Measurements from ENCODE around the gene METTL27. TPM values are rescaled to one million over a fixed set of nuclear protein-coding genes. Genes with fewer than 3 reads are reported as not detected.

METTL27 gene
- total RNA-seq, 1 donor from 2014 or later: 10.5 TPM

- Histone ChIP-seq H3K9ac (no peak overlapping the region), H4K20me1 (ENCODE audit: low read depth) (no peaks in the 10 kb centered on the region), H3K27ac (no peak overlapping the region), H3K79me2 (ENCODE audit: low read depth) (no peaks in the 10 kb centered on the region), H3K9me3 (ENCODE audit: low read depth) (no peaks in the 10 kb centered on the region), H3K27me3 (no peaks in the 10 kb centered on the region), H3K4me2 (no peak overlapping the region), H3K4me3 (no peak overlapping the region), H3F3A (ENCODE audit: low read depth) (no peaks in the 10 kb centered on the region), H3K36me3 (no peaks in the 10 kb centered on the region), H3K4me1 (no peaks in the 10 kb centered on the region), H2AFZ (replicated peaks) (no peak overlapping the region)
- H3K4me3 Mint-ChIP-seq: no peak overlapping the region
- DNase-seq (ENCODE audit: low spot score): no peak
- no peak for TF ChIP-seq EZH2phosphoT487 (IDR thresholded peaks at IDR 0.05)
- no peak for TF ChIP-seq EZH2 (IDR thresholded peaks at IDR 0.05)
- no peak for TF ChIP-seq CTCF (IDR thresholded peaks at IDR 0.05)
- H3K4me1 Mint-ChIP-seq: peaks cover 8% of the 10 kb centered on the region
- peaks cover 7% of the 10 kb centered on the region for H3K27me3 Mint-ChIP-seq (ENCODE audit: insufficient read depth, low read depth)
- peak overlapping the region; percentile 16 for H3K27ac Mint-ChIP-seq
- H3K9me3 Mint-ChIP-seq: no peaks in the 10 kb centered on the region
- H3K36me3 Mint-ChIP-seq: no peaks in the 10 kb centered on the region
Observed at GRCh38 chr7:73876361-73876760, 34.0 kb upstream of the METTL27 start.

GRCh38 chr7:73872056-73872908 is 30.0 kb upstream of the METTL27 start:
- no peak overlapping the region for H3K4me3 ChIP-seq
- H3K27ac ChIP-seq: no peak overlapping the region
- no peaks in the 10 kb centered on the region for H4K20me1 ChIP-seq (ENCODE audit: low read depth)
- TF ChIP-seq CTCF (IDR thresholded peaks at IDR 0.05): no peak
- no peak for TF ChIP-seq EZH2phosphoT487 (IDR thresholded peaks at IDR 0.05)
- no peak for TF ChIP-seq EZH2 (IDR thresholded peaks at IDR 0.05)
- DNase-seq (ENCODE audit: low spot score): no peak
- no peaks in the 10 kb centered on the region for H3F3A ChIP-seq (ENCODE audit: low read depth)
- no peak overlapping the region for H3K4me2 ChIP-seq
- H3K9me3 ChIP-seq (ENCODE audit: low read depth): no peaks in the 10 kb centered on the region
- H3K4me1 Mint-ChIP-seq: peaks cover 7% of the 10 kb centered on the region
- H3K9me3 Mint-ChIP-seq: no peaks in the 10 kb centered on the region
- H3K36me3 Mint-ChIP-seq: no peaks in the 10 kb centered on the region
- H3K27ac Mint-ChIP-seq: no peak overlapping the region
- H3K79me2 ChIP-seq (ENCODE audit: low read depth): no peaks in the 10 kb centered on the region
- H3K36me3 ChIP-seq: no peaks in the 10 kb centered on the region
- H3K27me3 Mint-ChIP-seq (ENCODE audit: insufficient read depth, low read depth): peaks cover 12% of the 10 kb centered on the region
- H3K27me3 ChIP-seq: no peaks in the 10 kb centered on the region
- H3K9ac ChIP-seq: no peak overlapping the region
- H3K4me1 ChIP-seq: no peaks in the 10 kb centered on the region
- H2AFZ ChIP-seq (replicated peaks): no peak overlapping the region
- H3K4me3 Mint-ChIP-seq: no peak overlapping the region

- H3F3A ChIP-seq (ENCODE audit: low read depth): no peaks in the 10 kb centered on the region
- H3K9ac ChIP-seq: no peak overlapping the region
- no peak overlapping the region for H3K4me2 ChIP-seq
- no peak overlapping the region for H2AFZ ChIP-seq (replicated peaks)
- H3K4me3 Mint-ChIP-seq: no peak overlapping the region
- H3K79me2 ChIP-seq (ENCODE audit: low read depth): no peaks in the 10 kb centered on the region
- peak overlapping the region; percentile 29 for H3K27ac Mint-ChIP-seq
- no peaks in the 10 kb centered on the region for H3K27me3 ChIP-seq
- DNase-seq (ENCODE audit: low spot score): no peak
- H3K27ac ChIP-seq: no peak overlapping the region
- H3K9me3 ChIP-seq (ENCODE audit: low read depth): no peaks in the 10 kb centered on the region
- no peak overlapping the region for H3K4me3 ChIP-seq
- H3K36me3 ChIP-seq: no peaks in the 10 kb centered on the region
- H4K20me1 ChIP-seq (ENCODE audit: low read depth): no peaks in the 10 kb centered on the region
- H3K4me1 Mint-ChIP-seq: peaks cover 7% of the 10 kb centered on the region
- H3K27me3 Mint-ChIP-seq (ENCODE audit: insufficient read depth, low read depth): peaks cover 15% of the 10 kb centered on the region
- TF ChIP-seq EZH2phosphoT487 (IDR thresholded peaks at IDR 0.05) (no peak), EZH2 (IDR thresholded peaks at IDR 0.05) (no peak), CTCF (IDR thresholded peaks at IDR 0.05) (no peak)
- H3K4me1 ChIP-seq: no peaks in the 10 kb centered on the region
- H3K9me3 Mint-ChIP-seq: peaks cover 2% of the 10 kb centered on the region
- no peaks in the 10 kb centered on the region for H3K36me3 Mint-ChIP-seq
Observed at GRCh38 chr7:73871163-73872011, 29.1 kb upstream of the METTL27 start.

Measured in neural progenitor cell (in vitro differentiated cells).